ENCODE results near the gene ZNF92.
"Not testable (repeated sequence)": the region's sequence is repeated elsewhere in the genome, so short reads cannot be mapped to it uniquely, and the experiment has no call there.

DNA sequence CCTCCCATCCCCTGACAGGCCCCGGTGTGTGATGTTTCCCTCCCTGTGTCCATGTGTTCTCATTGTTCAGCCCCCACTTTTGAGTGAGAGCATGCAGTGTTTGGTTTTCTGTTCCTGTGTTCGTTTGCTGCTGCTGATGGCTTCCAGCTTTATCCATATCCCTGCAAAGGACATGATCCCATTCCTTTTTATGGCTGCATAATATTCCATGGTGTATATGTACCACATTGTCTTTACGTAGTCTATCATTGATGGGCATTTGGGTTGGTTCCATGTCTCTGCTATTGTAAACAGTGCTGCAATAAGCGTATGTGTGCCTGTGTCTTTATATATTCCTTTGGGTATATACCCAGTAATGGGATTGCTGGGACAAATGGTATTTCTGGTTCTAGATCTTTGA, 29.1 kb upstream of the ZNF92 start:
- TF ChIP-seq CTCF (IDR thresholded peaks at IDR 0.05; ENCODE audit: low read depth, low read length); POLR2A (IDR thresholded peaks at IDR 0.05; ENCODE audit: extremely low read depth, insufficient read length): not testable (repeated sequence)
